Ectodermal cell (in vitro differentiated cells): Measurements from ENCODE around the gene INTS3.

Source experiments
- H3K27ac ChIP-seq: 2 replicates; pipeline ENCODE4 v1.7.0; 2013; ENCODE audit warnings: mild to moderate bottlenecking, low read depth, low read length; ENCODE audit not compliant: insufficient read depth, poor library complexity, severe bottlenecking
- H3K27me3 ChIP-seq: 2 replicates; pipeline ENCODE4 v1.7.0; 2013; ENCODE audit warnings: mild to moderate bottlenecking, low read length; ENCODE audit not compliant: insufficient read depth, control insufficient read depth, poor library complexity, severe bottlenecking
- H3K36me3 ChIP-seq: one replicate; pipeline ENCODE4 v1.7.0; 2013; ENCODE audit warnings: low read length; ENCODE audit not compliant: control insufficient read depth, insufficient read depth
- H3K4me1 ChIP-seq: one replicate; pipeline ENCODE4 v1.7.0; 2013; ENCODE audit warnings: low read length; ENCODE audit not compliant: control insufficient read depth, insufficient read depth
- H3K4me3 ChIP-seq: 2 replicates; pipeline ENCODE4 v1.7.0; 2013; ENCODE audit warnings: low read depth, low read length, control low read depth; ENCODE audit not compliant: insufficient read depth
- H3K9me3 ChIP-seq: 2 replicates; pipeline ENCODE4 v1.7.0; 2013; ENCODE audit warnings: mild to moderate bottlenecking, low read length, moderate library complexity; ENCODE audit not compliant: control insufficient read depth
- WGBS, 2 experiments: methylation state at CpG; one replicate each; pipeline ENCODE4 v1.1.7; 2013; ENCODE audit warnings: missing lambda C conversion rate in 2 of 2; 5-methylcytosine and 5-hydroxymethylcytosine counted together

The INTS3 gene

GRCh38 chr1:153687346-153688125, 40.3 kb upstream of the INTS3 start:
- peaks cover 1% of the 10 kb centered on the region for H3K27me3 ChIP-seq
- H3K27ac ChIP-seq, result no peak overlapping the region
- H3K4me1 ChIP-seq, result peaks cover 4% of the 10 kb centered on the region
- WGBS, 2 experiments, result 91 to 93% methylated on average over 16 of the region's 16 CpGs
- no peaks in the 10 kb centered on the region for H3K36me3 ChIP-seq
- H3K4me3 ChIP-seq, result no peak overlapping the region
- no peaks in the 10 kb centered on the region for H3K9me3 ChIP-seq

GRCh38 chr1:153688276-153688675, 39.6 kb upstream of the INTS3 start:
- WGBS, 2 experiments, result 90 to 94% methylated on average over 7 of the region's 7 CpGs
- Histone ChIP-seq H3K27ac (no peak overlapping the region), H3K27me3 (no peaks in the 10 kb centered on the region), H3K4me3 (no peak overlapping the region), H3K4me1 (peaks cover 4% of the 10 kb centered on the region), H3K36me3 (no peaks in the 10 kb centered on the region), H3K9me3 (no peaks in the 10 kb centered on the region)

GRCh38 chr1:153688736-153689328, 39.0 kb upstream of the INTS3 start:
- WGBS, 2 experiments, result 93 to 94% methylated on average over 18 of the region's 18 CpGs
- Histone ChIP-seq H3K27me3 (no peaks in the 10 kb centered on the region), H3K4me1 (peaks cover 4% of the 10 kb centered on the region)

GRCh38 chr1:153693466-153693865, 34.4 kb upstream of the INTS3 start:
- Histone ChIP-seq H3K4me3 (no peak overlapping the region), H3K9me3 (no peaks in the 10 kb centered on the region), H3K27ac (no peak overlapping the region), H3K27me3 (no peaks in the 10 kb centered on the region), H3K4me1 (peaks cover 8% of the 10 kb centered on the region), H3K36me3 (no peaks in the 10 kb centered on the region)
- 84% methylated on average over 4 of the region's 4 CpGs for WGBS, 2 experiments

More at GRCh38 chr1:153688736-153689328, 39.0 kb upstream of the INTS3 start:
- Histone ChIP-seq H3K4me3 (no peak overlapping the region), H3K9me3 (no peaks in the 10 kb centered on the region), H3K27ac (no peak overlapping the region), H3K36me3 (no peaks in the 10 kb centered on the region)

- 89 to 92% methylated on average over 4 of the region's 8 CpGs for WGBS, 2 experiments
- no peaks in the 10 kb centered on the region for H3K36me3 ChIP-seq
- H3K9me3 ChIP-seq, result no peaks in the 10 kb centered on the region
- H3K4me1 ChIP-seq, result peaks cover 8% of the 10 kb centered on the region
- no peak overlapping the region for H3K4me3 ChIP-seq
- no peaks in the 10 kb centered on the region for H3K27me3 ChIP-seq
- no peak overlapping the region for H3K27ac ChIP-seq
Measured at GRCh38 chr1:153696741-153697140, 31.1 kb upstream of the INTS3 start.

- no peaks in the 10 kb centered on the region for H3K27me3 ChIP-seq
- no peaks in the 10 kb centered on the region for H3K9me3 ChIP-seq
- H3K36me3 ChIP-seq, result no peaks in the 10 kb centered on the region
- H3K27ac ChIP-seq, result peak overlapping the region; percentile 11
- no peak overlapping the region for H3K4me3 ChIP-seq
- 61 to 66% methylated on average over 12 of the region's 12 CpGs for WGBS, 2 experiments
- H3K4me1 ChIP-seq, result peaks cover 8% of the 10 kb centered on the region
Measured at GRCh38 chr1:153697191-153698019, 30.4 kb upstream of the INTS3 start.

- WGBS, 2 experiments, result 28 to 34% methylated on average over 26 of the region's 29 CpGs
- Histone ChIP-seq H3K4me1 (peaks cover 8% of the 10 kb centered on the region), H3K4me3 (no peak overlapping the region), H3K36me3 (no peaks in the 10 kb centered on the region), H3K27me3 (no peaks in the 10 kb centered on the region), H3K27ac (peak overlapping the region; percentile 41), H3K9me3 (no peaks in the 10 kb centered on the region)
Measured at GRCh38 chr1:153698020-153698922, 29.6 kb upstream of the INTS3 start.

GRCh38 chr1:153698923-153699714, 28.7 kb upstream of the INTS3 start:
- no peak overlapping the region for H3K4me3 ChIP-seq

GRCh38 chr1:153699768-153700167, 28.1 kb upstream of the INTS3 start:
- Histone ChIP-seq H3K27ac (no peak overlapping the region), H3K4me3 (no peak overlapping the region), H3K4me1 (peaks cover 8% of the 10 kb centered on the region), H3K27me3 (no peaks in the 10 kb centered on the region), H3K36me3 (no peaks in the 10 kb centered on the region), H3K9me3 (no peaks in the 10 kb centered on the region)
- 86 to 93% methylated on average over 6 of the region's 6 CpGs for WGBS, 2 experiments

More at GRCh38 chr1:153698923-153699714, 28.7 kb upstream of the INTS3 start:
- no peaks in the 10 kb centered on the region for H3K36me3 ChIP-seq
- 97 to 99% methylated on average over 6 of the region's 6 CpGs for WGBS, 2 experiments
- H3K9me3 ChIP-seq, result no peaks in the 10 kb centered on the region
- H3K27me3 ChIP-seq, result no peaks in the 10 kb centered on the region
- no peak overlapping the region for H3K27ac ChIP-seq
- H3K4me1 ChIP-seq, result peaks cover 8% of the 10 kb centered on the region
